HS-5 (cell line): ENCODE results near the gene LAMC3.

Source experiments
- DNase-seq: peaks from one replicate; pipeline ENCODE4 v3.0.0-alpha.2; 2012; ENCODE audit warnings: low read depth

Gene LAMC3

DNA sequence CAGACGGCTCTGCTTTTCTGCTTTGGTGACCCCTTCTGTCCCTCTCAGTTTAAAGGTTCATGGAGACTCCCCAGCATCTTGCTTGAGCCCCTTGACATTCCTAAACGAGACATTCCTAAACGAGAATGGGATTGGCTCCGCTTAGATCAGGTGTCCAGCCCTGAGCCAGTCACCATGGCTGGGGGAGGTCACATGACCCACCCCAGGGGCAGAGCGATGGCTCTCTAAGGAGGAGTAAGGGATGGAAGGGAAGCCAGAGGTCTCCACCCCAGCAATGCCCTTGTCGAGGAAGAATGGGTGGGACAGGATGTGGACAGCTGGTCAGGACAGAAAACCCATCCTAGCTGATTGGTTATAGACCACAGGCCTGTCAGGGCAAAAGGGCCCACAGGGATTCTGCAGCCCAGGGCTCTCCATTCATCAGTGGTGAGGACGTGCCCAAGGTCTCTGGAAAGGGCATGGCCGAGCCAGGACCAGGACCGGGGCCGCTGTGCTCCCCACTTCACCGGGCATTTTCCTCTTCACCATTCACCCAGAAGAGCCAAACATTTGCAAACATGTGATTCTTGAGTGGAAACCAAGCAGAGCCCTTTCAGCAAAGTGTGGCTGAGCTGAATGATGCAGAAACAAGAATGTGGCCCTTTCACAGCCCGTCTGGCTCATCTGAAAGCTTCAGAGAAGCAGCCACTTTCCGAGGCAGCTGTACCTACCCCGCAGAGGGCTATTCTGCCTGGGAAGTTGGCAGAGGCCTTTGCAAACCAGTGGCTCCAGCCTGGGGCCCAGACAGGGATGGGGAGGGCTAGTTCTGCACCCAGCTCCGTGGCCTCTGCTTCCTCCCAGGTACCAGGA lies 67.6 kb downstream of the LAMC3 start:
- no peak for DNase-seq

DNA sequence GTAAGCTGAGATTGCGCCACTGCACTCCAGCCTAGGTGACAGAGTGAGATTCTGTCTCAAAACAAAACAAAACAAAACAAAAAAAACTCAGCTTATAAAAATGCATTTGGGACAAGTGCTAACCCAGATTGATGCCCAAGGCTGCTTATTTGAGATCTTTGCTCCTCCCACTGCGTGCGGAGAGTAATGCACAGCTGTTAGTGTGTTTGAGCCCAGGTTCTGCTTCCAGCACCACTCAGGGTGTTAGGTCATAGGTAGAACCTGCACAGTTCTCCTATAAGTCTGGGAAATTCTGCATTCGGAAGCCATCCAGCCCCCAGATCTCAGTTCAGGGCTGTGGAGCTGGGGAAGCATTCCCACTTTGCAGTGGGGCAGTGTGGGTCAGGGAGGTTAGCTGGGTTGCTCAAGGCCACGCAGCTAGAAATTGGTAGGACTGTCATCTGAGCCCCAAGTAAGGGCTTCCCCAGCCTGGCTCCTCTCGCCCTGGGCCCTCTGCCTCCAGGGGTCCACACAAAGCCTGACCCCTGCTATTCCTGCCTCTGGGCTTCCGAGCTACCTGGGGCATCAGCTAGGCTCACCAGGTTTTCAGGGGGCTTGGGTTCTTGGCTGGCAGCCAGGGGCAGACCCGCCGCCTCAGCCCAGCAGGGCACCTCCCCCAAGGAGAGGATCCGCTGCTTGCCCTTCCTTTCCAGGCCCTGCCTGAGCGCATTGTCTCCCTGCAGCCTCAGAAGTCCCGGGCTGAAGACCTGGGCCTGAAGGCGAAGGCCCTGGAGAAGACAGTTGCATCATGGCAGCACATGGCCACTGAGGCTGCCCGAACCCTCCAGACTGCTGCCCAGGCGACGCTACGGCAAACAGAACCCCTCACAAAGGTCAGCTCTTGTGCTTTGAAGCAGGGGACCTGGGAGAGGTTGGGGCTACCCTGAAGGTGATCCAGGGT lies 69.7 kb downstream of the LAMC3 start:
- DNase-seq, result no peak

DNA sequence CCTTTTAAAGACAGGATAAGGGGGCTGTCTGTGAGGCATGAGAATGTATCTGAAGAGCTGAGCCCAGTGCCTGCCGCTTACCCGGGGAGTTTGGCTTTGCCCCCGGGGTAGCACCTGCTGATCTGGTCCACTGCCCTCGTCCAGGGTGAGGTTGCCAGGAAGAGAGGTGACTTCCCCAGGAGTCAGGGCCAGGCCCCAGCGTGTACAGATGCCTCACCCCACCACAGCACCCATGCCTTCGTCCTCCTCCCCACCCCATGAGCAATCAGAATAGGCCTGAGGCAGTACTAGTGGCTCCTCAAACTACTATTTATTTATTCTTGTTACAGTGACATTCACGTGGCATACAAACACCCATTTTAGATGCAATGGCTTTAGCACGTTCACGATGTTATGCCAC lies 71.6 kb downstream of the LAMC3 start:
- no peak for DNase-seq

DNA sequence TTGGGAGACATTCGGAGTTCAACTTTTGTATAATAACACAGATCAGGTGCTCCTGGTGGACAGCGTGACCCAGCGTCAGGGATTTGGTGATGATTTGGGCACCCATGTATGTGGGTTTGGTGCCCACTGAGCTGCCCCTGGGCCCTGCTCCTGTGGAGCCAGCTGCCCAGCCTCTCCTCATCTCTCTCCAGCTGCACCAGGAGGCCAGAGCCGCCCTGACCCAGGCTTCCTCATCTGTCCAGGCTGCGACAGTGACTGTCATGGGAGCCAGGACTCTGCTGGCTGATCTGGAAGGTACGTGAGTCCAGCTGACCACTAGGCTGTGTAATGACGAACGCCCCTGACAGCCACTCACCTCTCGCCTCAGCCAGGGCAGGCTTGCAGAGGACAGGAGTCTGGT lies 72.9 kb downstream of the LAMC3 start:
- DNase-seq, result no peak

DNA sequence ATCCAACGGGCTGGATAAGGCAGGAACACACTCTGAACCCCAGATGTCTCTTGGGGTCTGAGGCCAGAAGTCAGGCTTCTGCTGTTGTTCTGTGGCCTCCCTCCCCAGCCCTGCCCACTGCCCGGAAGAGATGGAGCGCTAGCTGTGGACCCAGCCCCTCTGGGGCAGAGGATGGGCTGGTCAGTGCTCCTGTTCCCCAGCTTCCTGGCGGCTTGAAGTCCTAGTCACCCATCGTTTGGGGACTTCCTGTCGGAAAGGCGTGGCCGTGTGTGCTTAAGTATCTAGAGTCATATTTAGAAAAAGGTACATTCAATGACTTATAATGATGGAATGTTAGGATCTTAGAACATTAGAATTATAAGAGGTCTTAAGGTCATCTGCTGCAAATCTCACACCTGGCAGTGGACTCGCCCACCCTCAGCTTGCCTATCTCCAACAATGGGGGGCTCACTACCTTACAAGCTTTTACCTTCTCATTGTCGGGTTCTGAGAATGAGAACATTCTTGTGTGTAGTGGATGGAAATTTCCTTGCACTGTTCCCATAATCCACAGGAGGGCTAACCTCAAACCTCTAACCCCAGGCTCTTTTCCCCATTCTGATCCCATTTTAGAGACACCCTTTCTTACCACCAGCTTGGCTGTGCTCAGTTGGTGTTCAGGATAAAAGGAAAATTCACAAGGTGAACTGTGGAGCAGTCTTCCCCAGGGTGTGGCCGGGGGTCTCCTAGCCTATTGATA lies 74.0 kb downstream of the LAMC3 start:
- no peak for DNase-seq

DNA sequence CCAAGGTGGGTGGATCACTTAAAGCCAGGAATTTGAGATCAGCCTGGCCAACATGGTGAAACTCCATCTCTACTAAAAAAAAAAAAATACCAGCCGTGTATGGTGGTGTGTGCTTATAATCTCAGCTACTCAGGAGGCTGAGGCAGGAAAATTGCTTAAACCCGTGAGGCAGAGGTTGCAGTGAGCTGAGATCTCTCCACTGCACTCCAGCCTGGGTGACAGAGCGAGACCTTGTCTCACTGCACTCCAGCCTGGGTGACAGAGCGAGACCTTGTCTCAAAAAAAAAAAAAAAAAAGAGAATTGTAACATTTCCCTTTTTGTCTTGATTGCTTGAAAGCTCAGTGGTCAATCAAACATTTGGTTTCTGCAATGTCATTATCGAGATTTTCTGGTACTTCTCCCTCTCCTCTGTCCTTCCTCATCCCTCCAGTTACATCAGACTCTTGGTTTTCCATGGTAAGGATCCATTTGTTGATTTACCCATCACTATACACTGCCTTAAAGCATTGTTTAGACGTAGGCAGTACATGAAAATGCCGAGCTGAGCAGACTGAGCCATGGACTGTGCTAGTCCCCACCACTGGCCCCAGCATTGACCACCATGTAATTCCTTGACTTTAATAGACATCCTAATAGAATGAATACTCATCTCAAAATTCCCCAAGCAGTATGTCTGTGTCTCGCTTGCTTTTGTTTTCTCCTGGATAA lies 75.8 kb downstream of the LAMC3 start:
- DNase-seq, result no peak

DNA sequence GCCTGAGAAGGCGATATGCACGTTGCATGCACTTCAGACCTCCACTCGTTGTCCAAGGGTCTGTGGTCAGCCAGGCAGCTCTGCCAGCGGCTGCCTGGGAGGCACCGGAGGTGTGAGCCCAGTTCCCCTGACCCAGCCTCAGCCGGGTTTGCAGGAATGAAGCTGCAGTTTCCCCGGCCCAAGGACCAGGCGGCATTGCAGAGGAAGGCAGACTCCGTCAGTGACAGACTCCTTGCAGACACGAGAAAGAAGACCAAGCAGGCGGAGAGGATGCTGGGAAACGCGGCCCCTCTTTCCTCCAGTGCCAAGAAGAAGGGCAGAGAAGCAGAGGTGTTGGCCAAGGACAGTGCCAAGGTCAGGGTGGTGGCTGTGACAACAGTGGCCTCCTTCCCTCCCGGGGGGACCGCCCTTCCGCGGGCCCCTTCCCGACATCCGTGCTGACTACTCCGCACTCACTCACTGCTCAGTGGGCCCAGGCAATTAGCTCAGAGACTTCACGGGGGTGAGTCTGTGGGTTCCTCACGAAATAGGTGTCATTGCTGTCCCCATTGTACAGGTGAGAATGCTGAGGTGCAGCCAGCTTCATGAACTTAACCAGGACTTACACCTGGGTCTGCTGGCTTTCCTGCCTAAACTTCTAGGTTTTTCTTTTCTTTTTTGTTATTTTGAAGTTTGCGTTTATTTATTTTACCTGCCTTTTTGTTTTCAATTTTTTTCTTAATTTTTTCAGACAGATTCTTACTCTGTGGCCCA lies 76.6 kb downstream of the LAMC3 start:
- DNase-seq, result no peak

DNA sequence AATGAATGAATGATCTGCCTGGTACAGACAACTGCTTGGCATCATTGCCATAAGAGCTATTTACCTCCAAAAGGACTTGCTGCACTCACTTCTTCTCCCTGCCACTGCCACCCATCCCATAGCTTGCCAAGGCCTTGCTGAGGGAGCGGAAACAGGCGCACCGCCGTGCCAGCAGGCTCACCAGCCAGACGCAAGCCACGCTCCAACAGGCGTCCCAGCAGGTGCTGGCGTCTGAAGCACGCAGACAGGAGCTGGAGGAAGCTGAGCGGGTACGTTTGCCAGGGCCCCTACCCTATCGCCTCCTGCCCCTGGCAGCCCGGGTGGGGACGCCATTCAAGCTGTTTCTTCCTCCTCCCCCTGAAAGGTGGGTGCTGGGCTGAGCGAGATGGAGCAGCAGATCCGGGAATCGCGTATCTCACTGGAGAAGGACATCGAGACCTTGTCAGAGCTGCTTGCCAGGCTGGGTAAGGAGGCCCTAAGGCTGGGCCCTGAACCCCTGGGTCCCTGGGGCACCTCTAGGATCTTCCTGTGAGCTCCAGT lies 78.5 kb downstream of the LAMC3 start:
- no peak for DNase-seq

DNA sequence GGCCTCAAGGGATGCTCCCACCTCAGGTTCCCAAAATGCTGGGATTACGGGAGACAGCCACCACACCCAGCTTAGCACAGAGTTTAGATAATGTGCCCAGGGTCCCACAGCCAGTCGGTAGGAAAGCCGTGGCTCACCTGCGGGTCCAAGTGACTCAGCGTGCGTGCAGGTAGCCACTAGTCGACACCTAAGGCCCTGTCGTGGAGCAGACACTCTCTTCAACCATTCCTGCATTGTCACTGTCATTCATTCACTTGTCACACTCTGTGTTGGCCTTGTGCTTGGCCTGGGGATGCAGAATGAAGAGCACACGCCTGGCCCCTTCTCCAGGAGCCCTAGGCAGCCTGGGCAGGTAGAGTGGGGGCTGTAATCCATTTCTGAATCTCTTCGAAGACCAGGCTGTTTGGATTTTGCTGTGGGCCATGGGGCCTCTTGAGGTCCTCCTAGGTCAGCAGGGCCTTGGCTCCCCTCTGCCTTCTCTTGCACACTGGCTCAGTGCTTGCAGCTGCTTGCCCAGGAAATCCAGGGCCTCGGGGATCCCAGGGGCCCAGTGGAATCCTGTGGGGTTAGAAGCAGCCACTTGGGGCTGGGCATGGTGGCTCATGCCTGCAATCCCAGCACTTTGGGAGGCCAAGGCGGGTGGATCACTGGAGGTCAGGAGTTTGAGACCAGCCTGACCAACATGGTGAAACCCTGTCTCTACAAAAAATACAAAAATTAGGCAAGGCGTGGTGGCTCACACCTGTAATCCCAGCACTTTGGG lies 81.2 kb downstream of the LAMC3 start:
- DNase-seq, result no peak

DNA sequence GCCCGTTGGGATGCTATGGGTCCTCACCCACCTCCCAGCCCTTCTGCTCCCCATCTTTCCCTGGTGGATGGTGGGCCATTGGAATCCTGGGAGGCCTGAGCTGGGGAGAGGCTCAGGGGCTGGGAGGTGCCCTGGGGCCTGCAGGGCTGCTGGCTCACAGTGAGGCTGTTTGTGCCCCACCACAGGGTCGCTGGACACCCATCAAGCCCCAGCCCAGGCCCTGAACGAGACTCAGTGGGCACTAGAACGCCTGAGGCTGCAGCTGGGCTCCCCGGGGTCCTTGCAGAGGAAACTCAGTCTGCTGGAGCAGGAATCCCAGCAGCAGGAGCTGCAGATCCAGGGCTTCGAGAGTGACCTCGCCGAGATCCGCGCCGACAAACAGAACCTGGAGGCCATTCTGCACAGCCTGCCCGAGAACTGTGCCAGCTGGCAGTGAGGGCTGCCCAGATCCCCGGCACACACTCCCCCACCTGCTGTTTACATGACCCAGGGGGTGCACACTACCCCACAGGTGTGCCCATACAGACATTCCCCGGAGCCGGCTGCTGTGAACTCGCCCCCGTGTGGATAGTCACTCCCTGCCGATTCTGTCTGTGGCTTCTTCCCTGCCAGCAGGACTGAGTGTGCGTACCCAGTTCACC lies 82.5 kb downstream of the LAMC3 start:
- no peak for DNase-seq

DNA sequence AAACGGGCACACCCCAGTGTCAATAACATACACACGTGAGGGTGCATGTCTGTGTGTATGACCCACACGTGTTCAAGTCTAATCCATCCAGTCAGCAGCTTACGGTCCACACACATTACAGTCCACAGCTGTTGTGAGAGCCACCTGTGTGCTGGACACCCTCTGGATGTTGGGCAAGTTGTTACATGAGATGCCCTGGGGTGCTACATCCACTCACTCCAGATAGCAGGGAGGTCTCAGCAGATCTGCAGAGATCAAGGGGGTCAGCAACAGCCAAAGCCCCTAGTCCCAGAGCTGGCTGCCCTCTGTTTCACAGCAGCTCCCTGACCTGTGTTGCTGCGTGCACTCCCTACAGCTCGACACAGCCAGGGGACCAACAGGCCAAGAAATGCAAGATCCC lies 83.1 kb downstream of the LAMC3 start:
- DNase-seq, result no peak

DNA sequence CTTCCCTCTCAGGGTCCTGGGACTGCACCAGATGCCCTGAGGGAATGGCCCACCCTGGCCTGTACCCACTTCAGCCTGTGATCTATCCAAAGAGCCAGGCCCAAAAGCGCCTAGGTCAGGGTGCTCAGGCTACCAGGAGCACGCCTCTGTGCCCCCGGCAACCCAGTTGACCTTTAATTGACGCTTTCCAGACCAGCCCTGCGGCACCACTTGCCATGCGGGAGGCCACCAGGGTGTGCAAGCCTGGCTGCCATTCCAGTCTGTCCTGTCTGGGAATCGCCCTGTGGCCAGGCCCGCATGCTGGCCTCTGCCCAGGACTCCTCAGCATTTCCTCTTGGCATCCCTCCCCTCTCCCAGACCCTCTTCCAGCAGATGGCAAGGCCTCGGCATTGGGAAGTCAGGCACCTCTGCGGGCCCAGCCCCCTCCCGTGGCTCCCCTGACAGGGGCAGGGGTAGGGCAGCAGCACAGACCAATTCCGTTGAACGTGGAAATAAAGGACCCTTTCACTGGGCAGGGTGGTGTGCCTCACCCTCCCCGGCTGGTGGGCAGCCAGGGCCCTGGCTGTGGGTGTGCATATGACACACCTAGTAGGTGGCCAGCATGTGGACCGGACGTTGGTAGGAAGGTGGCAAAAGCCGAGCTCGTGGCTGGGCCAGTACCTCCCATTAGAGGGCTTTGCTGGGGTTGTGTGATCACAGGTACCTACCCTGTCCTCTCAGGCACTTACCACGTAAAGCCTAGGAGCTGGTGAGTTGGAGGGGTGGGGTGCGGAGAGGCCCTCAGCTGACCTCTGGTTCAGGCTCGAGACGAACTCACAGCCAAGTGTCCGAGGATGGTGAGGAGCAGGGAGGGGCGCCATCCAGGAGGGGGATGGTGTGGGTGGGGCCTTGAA lies 83.8 kb downstream of the LAMC3 start:
- DNase-seq, result no peak

DNA sequence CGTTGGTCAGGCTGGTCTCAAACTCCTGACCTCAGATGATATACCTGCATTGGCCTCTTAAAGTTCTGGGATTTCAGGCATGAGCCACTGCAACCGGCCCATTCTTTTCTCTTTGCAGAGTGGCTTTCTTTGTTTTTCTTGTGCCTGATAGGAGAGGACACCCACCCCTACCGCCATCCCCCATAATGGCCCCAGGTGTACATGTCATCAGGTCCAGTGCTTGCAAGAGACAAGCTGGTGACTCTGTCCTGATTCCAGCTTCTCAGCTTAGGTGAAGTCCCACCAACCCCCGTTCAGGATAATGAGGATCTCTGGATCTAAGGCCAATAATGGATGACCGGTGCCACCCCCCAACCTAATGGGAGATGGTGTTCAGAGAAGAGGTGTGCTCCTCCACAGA lies 85.0 kb downstream of the LAMC3 start:
- no peak for DNase-seq

DNA sequence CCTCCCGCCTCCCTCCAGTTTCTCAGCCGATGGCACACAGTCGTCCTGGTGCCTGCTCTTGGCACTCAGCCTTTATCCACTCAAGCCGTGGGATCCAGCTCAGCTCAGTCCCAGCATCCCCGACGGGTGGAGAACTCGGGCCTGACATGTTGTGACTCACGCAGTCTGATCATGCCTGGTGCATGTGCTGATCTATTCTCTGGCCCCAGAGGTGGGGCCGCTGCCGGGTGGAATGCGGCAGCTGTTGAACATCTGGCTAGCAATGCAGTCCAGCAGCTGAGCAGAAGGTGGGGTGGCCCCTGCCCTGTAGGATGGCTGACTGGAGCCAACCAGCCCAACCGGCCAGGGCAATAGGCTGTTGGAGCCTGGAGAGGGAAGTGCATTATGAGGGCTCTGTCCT lies 85.6 kb downstream of the LAMC3 start:
- DNase-seq, result peak; percentile 60

DNA sequence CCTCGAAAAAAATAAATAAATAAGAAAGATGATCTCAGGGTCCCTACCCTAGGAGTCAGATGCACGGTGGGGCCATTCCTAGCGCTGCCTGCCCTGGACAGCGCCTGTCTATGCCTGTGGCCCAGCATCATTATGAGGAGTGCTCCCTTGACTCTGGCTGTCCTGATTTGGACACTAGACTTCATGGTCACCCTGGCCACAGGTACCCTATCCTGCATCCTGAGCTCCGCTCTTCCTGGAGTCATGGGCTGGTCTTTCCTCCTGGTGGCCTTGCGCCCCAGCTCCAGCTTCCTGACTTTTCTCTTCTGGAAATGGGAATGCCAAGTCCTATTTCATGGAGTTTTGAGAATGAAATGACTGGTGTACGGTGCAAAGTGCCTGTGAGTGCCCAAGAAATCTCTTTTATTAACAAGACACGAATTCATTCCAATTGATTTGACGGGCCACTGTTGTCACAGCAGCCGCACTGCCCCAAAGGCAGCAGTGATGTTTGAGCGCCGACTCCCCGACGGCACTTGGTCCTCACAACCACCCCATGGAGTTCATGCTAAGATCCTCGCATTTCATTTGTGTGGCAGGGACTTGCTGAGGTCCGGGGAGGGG lies 86.8 kb downstream of the LAMC3 start:
- no peak for DNase-seq

DNA sequence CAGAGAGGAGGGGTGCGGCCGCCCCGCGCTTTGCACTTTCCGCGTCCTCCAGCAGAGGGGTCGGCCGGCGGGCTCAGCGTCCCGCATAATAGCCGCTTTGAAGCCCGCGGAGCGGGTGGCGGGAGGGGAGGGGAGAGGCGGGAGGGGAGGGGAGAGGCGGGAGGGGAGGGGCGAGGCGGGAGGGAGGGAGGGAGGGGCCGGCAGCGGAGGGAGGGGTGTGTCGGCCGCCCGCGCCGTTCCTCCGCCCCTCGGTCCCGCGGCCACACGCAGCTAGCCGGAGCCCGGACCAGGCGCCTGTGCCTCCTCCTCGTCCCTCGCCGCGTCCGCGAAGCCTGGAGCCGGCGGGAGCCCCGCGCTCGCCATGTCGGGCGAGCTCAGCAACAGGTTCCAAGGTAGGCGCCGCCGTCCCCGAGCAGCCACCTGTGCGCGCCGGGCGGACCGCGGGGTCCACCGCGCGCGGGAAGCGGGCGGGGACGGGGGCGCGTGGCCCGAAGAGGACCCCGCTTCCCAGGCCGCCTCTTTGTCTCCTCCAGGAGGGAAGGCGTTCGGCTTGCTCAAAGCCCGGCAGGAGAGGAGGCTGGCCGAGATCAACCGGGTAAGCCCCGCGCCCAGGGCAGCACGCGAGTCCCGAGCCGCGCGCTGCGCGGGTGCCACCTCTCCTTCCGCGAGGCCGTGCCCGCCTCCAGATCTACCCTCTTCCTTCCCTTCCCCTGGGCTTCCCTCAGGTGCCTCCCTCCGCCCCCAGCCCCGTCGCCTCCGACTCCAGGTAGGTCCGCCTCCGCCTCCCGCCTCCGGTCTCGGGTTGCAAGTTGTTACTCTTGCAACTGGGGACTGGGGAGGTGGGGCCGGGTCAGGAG lies 87.5 kb downstream of the LAMC3 start, which contains the start of gene AIF1L:
Gene AIF1L, plus strand, starts transcription at position 263 of the 857 bp plus-strand sequence. Its CDS starts 99 bp downstream, at position 362.
- no peak for DNase-seq
